Measurements from ENCODE around the gene BDH2. TPM values are rescaled to one million over a fixed set of nuclear protein-coding genes. Genes with fewer than 3 reads are reported as not detected.

Gene BDH2
- total and polyA plus RNA-seq, 2 donors (not counting 3 experiments of a cell fraction or from before 2014, with no cell fraction given): 29.4 to 40.9 TPM

DNA sequence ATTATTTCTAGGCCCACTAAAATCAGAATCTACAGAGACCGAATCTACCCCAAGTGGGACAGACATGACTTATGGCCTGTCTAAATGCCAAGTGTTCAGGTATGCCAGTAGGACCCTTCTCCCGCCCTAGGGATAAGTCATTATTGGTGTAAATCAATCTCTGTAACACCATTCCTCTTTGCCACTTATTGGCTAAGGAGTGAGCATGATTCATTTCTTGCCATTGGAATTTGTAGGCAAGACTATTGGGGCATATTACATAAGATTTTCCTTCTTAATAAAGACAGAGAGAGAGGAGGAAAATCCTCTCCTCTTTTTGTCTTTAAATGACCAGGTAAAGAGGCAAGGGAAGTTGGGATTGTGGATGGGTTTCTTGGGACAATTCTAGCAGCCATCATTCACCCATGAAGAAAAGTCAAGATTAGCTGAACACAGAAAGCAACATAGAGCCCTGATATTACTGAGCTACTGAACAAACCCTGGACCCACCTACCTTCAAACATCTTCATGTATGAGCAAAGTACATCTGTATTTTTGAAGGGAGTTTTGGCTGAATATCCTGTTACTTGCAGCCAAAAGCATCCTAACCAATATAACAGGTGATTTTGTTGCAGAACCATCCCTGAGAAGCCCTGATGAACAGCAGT, 25.7 kb downstream of the BDH2 start:
- intact Hi-C loops (cut with micrococcal nuclease): loop anchor here (2.0 kb wide), 1 partner anchor 27 kb away; no protein-coding TSS in a partner anchor
- CTCF ChIA-PET: no interaction called here
- POLR2A ChIA-PET: no interaction called here
- Histone ChIP-seq H3K27ac (ENCODE audit: insufficient read depth, low read depth, low read length) (no peak overlapping the region), H3K9ac (replicated peaks; ENCODE audit: extremely low read depth, insufficient read depth, low read length) (no peak overlapping the region), H3K4me3 (replicated peaks in 1 of 3; ENCODE audit: insufficient read depth in 1 of 3, low read depth in 1 of 3, low read length in 3 of 3) (no peak overlapping the region), H3K4me2 (ENCODE audit: insufficient read depth, low read length) (peak overlapping the region; percentile 93), H3K9me1 (replicated peaks; ENCODE audit: control insufficient read depth, extremely low read depth, insufficient read depth, low read length) (peaks cover 3% of the 10 kb centered on the region), H4K20me1 (replicated peaks; ENCODE audit: control insufficient read depth, extremely low read depth, insufficient read depth, low read length) (peaks cover 3% of the 10 kb centered on the region), H3K9me3 (replicated peaks; ENCODE audit: control insufficient read depth, insufficient read depth, low read length) (no peaks in the 10 kb centered on the region), H2AFZ (ENCODE audit: low read depth, low read length) (no peak overlapping the region), H3K79me2 (ENCODE audit: control insufficient read depth, insufficient read depth, low read length) (peaks cover 61% of the 10 kb centered on the region), H3K4me1 (ENCODE audit: control insufficient read depth, extremely low read depth, insufficient read depth, low read length) (peaks cover 15% of the 10 kb centered on the region), H3K27me3 (ENCODE audit: control insufficient read depth in 2 of 2, insufficient read depth in 2 of 2, low read length in 2 of 2) (no peaks in the 10 kb centered on the region), H3K36me3 (ENCODE audit: control insufficient read depth in 2 of 2, extremely low read depth in 1 of 2, insufficient read depth in 2 of 2, low read length in 2 of 2) (no peaks in the 10 kb centered on the region)
- TF ChIP-seq JUN (IDR thresholded peaks at IDR 0.05; ENCODE audit: borderline replicate concordance, insufficient read depth, insufficient read length, low read depth): no peak
- no peak for TF ChIP-seq MAX (IDR thresholded peaks at IDR 0.05; ENCODE audit: insufficient read depth, insufficient read length)
- no peak for TF ChIP-seq EZH2 (IDR thresholded peaks at IDR 0.05; ENCODE audit: borderline replicate concordance, low read depth, low read length, severe bottlenecking)
- no peak for TF ChIP-seq GATA2 (IDR thresholded peaks at IDR 0.05; ENCODE audit: insufficient read depth, insufficient read length, low read depth, low read length)
- TF ChIP-seq, protein P1, sequence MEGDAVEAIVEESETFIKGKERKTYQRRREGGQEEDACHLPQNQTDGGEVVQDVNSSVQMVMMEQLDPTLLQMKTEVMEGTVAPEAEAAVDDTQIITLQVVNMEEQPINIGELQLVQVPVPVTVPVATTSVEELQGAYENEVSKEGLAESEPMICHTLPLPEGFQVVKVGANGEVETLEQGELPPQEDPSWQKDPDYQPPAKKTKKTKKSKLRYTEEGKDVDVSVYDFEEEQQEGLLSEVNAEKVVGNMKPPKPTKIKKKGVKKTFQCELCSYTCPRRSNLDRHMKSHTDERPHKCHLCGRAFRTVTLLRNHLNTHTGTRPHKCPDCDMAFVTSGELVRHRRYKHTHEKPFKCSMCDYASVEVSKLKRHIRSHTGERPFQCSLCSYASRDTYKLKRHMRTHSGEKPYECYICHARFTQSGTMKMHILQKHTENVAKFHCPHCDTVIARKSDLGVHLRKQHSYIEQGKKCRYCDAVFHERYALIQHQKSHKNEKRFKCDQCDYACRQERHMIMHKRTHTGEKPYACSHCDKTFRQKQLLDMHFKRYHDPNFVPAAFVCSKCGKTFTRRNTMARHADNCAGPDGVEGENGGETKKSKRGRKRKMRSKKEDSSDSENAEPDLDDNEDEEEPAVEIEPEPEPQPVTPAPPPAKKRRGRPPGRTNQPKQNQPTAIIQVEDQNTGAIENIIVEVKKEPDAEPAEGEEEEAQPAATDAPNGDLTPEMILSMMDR (IDR thresholded peaks at IDR 0.05; ENCODE audit: extremely low read depth in 1 of 2, insufficient read depth in 1 of 2, low read depth in 1 of 2, low read length in 2 of 2): no peak
- TF ChIP-seq POLR2A (IDR thresholded peaks at IDR 0.05; ENCODE audit: low read depth, low read length): no peak
- TF ChIP-seq FOS (IDR thresholded peaks at IDR 0.05; ENCODE audit: borderline replicate concordance, insufficient read depth, low read length): no peak
- TF ChIP-seq POLR2AphosphoS5 (IDR thresholded peaks at IDR 0.05; ENCODE audit: insufficient read depth, low read depth, low read length): no peak
- TF ChIP-seq MYC (IDR thresholded peaks at IDR 0.05; ENCODE audit: low read depth, low read length): no peak
- DNase-seq (ENCODE audit: low read depth, low spot score) (no peak), FAIRE-seq (no peak)
- no TSS peak for BruUV-seq (replicated peaks)
- dilution Hi-C loops (cut with MboI; ENCODE audit: extremely low pct_ligation_motif_present, low sequenced_read_pairs): no loop called here
